Measurements from ENCODE around the gene RHBDL2. TPM values are rescaled to one million over a fixed set of nuclear protein-coding genes. Genes with fewer than 3 reads are reported as not detected.
"Not testable (repeated sequence)": the region's sequence is repeated elsewhere in the genome, so short reads cannot be mapped to it uniquely, and the experiment has no call there.

The RHBDL2 gene
- polyA plus RNA-seq, 4 donors = 0.89 to 2.4 (median 1.3) TPM

- no peak for DNase-seq (ENCODE audit: low read depth in 4 of 4, low spot score in 2 of 4)
Observed at GRCh38 chr1:38940339-38941047, 1.1 kb downstream of the RHBDL2 start.

- DNase-seq (ENCODE audit: low read depth in 4 of 4, low spot score in 2 of 4) = no peak
Observed at GRCh38 chr1:38938722-38939260, 2.8 kb downstream of the RHBDL2 start.

- DNase-seq (ENCODE audit: low read depth in 4 of 4, low spot score in 2 of 4) = no peak
Observed at GRCh38 chr1:38932571-38932970, 9.1 kb downstream of the RHBDL2 start.

- no peak for DNase-seq (ENCODE audit: low read depth in 4 of 4, low spot score in 2 of 4)
Observed at GRCh38 chr1:38929476-38929875, 12.2 kb downstream of the RHBDL2 start.

DNA sequence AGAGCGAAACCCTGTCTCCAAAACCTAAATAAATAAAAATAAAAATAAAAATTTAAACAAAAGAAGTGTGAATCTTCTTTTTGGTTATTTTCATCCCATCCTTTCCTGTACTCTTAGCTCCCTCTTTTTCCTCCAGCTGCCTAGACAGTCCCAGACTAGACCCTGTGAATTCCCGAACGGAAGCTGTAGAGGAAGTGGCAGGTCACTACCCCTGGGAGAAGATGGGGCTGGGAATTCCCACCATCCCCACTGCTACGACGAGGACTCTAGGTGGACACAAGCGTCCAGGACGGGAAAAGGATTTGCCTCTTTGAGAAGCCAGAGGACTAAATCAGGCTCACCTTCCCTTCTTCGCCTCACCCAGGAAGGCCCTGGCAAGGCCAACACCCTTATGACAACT lies 12.6 kb downstream of the RHBDL2 start:
- no peak for DNase-seq (ENCODE audit: low read depth in 4 of 4, low spot score in 2 of 4)

GRCh38 chr1:38926091-38926490 lies 15.5 kb downstream of the RHBDL2 start:
- DNase-seq (ENCODE audit: low read depth in 4 of 4, low spot score in 2 of 4) = no peak

DNA sequence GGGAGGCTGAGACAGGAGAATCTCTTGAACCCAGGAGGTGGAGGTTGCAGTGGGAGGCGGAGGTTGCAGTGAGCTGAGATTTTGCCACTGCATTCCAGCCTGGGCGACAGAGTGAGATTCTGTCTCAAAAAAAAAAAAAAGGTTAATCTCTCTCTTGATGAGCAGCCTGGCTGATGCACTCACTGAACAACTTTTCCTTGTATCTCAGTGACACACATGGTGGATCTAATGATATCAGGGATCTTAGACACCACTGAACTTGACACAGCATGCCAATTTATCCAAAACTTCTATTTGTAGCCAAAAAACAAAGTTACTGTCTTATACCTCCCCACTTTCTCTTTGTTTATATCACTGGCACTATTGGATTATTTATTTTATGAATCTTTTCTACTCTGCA lies 16.2 kb downstream of the RHBDL2 start:
- DNase-seq (ENCODE audit: low read depth in 4 of 4, low spot score in 2 of 4) = no peak

- no peak for DNase-seq (ENCODE audit: low read depth in 4 of 4, low spot score in 2 of 4)
Observed at GRCh38 chr1:38923607-38924006, 18.0 kb downstream of the RHBDL2 start.

- peak in 2 of 4 donors; percentile 13 to 25 for DNase-seq (ENCODE audit: low read depth in 4 of 4, low spot score in 2 of 4)
Observed at GRCh38 chr1:38919130-38919529, 22.5 kb downstream of the RHBDL2 start.

DNA sequence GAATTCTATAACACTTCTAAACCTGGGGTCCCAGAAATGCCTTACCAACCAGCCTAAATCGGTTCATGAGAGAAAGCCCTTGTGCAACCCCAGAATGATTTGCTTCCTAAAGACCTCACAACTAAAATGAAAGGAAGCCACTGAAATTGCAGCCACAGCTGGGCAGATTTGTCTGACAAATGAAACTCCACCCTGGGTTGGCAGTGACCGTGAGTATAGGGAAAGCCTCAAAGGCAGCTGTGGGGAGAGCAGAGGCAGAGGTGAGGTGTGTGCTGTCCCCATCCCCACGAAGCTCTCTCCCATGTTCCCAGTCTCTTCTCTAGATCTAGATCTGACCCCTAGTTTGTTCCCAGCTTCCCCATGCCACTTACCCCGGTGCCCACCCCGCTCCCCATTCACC lies 23.1 kb downstream of the RHBDL2 start:
- DNase-seq (ENCODE audit: low read depth in 4 of 4, low spot score in 2 of 4) = no peak

DNA sequence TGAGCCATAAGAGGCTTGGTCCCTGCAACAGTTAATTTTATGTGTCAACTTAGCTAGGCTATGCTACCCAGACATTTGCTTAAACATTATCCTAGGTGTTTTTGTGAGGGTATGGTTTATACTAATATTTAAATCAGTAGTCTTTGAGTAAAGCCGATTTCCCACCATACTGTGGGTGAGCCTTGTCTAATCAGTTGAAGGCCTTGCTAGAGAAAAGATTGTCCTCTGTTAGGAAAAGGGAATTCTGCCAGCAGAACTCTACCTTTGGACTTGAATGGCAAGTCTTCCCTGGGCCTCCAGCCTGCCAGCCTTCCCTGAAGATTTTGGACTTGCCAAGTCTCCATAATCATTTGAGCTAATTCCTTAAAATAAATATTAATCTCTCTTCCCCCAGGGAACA lies 23.9 kb downstream of the RHBDL2 start:
- no peak for DNase-seq (ENCODE audit: low read depth in 4 of 4, low spot score in 2 of 4)

DNA sequence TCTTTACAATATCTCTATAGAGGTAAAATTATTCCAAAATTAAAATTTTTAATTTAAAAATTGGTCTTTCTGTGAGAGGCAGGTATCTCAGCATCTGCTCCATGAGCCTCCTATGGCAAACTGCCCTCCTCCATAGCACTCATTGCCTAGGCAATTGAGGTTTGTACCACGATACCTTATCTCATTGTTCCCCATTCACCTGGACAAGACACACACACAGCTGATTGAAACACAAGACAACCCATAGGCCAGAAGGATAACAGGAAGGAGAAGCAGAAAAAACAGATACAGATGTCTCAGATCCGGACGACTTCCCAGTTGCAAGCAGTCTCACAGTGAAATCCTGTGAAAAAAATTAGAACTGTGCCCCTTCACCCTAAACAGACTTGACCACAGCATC lies 24.3 kb downstream of the RHBDL2 start:
- no peak for DNase-seq (ENCODE audit: low read depth in 4 of 4, low spot score in 2 of 4)

DNA sequence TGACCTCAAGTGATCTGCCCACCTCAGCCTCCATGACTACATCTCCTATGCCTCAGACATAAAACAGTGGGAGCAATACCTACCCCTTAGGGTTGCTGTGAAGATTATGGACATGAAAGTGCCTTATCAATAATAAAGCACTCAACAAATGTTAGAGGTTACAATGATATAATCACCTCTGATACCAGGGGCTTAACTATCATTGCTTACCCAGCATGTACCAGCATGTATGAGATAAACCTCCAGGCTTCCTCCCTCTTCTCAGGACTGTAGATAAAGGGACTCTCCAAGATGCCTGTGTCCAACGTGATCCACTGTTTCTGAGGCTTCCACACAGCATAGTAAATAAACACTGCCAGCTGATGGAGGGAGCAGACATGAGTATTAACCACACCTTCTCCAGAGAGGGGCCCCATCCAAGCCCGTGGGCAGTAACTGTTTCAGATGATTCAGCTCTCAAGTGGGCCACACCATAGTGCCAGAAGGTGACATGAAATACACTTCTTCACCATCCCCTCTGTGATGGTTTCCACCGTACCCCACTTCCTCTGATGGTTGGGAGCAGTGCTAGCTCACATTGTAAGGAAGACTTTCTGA lies 26.2 kb downstream of the RHBDL2 start:
- DNase-seq (ENCODE audit: low read depth in 4 of 4, low spot score in 2 of 4) = no peak

DNA sequence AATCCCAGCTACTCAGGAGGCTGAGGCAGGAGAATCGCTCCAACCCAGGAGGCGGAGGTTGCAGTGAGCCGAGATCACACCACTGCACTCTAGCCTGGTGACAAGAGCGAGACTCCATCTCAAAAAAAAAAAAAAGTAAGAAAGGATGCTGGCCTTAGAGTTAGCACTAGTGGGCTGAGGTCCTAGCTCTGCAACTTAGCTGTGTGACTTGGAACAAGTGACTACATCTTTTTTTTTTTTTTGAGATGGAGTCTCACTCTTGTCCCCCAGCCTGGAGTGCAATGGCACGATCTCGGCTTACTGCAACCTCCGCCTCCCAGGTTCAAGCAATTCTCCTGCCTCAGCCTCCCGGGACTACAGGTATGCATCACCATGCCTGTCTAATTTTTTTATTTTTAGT lies 26.7 kb downstream of the RHBDL2 start:
- DNase-seq (ENCODE audit: low read depth in 4 of 4, low spot score in 2 of 4) = not testable (repeated sequence)

DNA sequence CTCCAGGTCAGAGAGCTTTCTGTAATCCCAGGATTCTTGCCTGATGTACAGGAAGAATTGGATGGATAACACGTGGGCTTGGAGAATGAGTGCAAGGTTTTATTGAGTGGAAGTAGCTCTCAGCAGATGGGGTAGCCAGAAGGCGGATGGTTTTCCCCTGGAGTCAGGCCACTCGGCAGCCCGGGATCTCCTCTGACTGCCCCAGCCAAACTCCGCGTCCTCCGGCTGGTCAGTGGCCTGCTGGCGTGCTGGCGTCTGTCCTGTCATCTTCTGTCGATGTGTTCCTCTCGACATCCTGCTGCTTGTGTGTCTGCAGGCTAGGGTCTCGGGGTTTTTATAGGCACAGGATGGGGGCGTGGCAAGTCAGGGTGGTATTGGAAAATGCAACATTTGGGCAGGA lies 32.8 kb downstream of the RHBDL2 start:
- DNase-seq (ENCODE audit: low read depth in 4 of 4, low spot score in 2 of 4) = no peak

- no peak for DNase-seq (ENCODE audit: low read depth in 4 of 4, low spot score in 2 of 4)
Observed at GRCh38 chr1:38905985-38906384, 35.6 kb downstream of the RHBDL2 start.

DNA sequence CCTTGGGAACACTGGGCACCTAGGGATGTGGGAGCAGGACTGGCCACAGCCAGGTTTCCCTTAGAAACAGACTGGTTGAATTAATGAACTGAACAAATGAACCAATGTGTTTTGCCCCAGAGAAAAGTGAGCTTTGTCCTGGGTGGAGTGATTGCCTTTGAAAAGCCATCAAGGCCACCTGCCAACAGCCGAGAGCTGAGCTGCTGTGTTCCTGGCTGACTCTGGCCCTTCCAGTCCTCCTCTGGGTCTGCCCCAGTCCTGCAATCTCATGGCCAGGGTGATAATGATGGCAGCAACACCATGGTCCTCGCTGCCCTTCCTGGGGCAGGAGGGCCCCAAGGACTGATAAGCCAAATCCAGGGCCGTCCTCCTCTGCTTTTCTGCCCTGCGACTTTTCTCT lies 42.1 kb downstream of the RHBDL2 start:
- DNase-seq (ENCODE audit: low read depth in 4 of 4, low spot score in 2 of 4) = no peak

GRCh38 chr1:38898653-38899230 lies 42.9 kb downstream of the RHBDL2 start:
- no peak for DNase-seq (ENCODE audit: low read depth in 4 of 4, low spot score in 2 of 4)

DNA sequence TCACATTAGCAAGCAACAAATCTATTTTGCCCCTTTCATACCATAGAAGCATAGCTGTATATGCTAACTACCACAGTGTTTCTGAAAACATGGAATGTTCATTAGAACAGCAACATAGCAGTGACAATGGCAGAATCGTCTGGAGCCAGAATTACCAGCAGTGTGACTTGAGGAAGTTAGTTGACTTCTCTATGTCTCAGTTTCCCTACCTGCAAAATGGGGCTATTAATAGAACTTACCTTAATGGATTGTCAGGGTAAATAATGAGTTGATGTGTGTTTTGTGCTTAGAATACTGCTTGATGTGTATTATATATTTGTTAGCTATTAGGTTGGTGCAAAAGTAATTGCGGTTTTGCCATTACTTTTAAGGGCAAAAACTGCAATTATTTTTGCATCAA lies 45.5 kb downstream of the RHBDL2 start:
- no peak for DNase-seq (ENCODE audit: low read depth in 4 of 4, low spot score in 2 of 4)

GRCh38 chr1:38892976-38893375 lies 48.7 kb downstream of the RHBDL2 start:
- DNase-seq (ENCODE audit: low read depth in 4 of 4, low spot score in 2 of 4) = no peak

DNA sequence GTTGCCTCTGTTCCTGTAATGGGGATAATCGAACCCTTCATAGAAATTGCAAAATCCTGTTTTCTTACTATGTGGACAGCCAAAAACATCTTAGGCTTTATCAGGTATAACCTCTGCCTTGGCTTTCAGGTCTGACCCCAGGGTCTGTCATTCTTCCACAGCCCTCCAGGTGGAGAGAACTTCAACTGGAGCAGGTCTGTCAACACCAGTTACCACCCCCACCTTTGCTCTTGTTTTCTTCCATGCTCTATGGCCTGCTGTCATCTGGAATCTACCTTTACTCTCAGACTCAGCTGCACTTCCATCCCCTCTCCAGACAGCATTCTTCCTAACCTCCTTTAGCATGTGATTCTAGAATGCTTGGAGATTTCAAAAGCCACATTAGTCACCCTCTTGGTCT lies 49.9 kb downstream of the RHBDL2 start:
- no peak for DNase-seq (ENCODE audit: low read depth in 4 of 4, low spot score in 2 of 4)

DNA sequence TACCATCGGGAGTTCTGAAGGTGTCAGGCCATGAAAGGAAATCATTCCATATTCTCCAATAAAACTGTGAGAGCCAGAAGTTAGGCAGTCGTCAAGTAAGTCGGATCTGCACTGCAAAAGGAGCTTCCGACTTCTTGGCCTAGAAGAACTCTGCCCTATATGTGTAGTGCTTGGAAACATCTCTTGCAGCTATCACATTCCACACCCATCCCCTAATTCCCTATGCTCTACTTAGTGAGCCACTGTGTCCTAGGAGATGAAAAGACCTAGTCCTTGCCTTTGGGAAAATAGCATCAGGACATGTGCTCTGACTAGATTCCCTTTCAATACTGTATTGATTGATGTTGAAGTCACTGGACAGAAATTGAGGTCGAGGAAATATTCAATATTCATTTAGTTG lies 52.0 kb downstream of the RHBDL2 start:
- no peak for DNase-seq (ENCODE audit: low read depth in 4 of 4, low spot score in 2 of 4)
